Measurements from ENCODE around the gene COLEC12.

- TF ChIP-seq RAD21 (IDR thresholded peaks at IDR 0.05; ENCODE audit: low read depth) (no peak), MAX (IDR thresholded peaks at IDR 0.05) (no peak), USF1 (IDR thresholded peaks at IDR 0.05) (no peak), TAF1 (IDR thresholded peaks at IDR 0.05; ENCODE audit: low read depth) (no peak), CREB1 (IDR thresholded peaks at IDR 0.05; ENCODE audit: low read depth) (no peak), REST (IDR thresholded peaks at IDR 0.05; ENCODE audit: low read depth) (no peak), NFIC (IDR thresholded peaks at IDR 0.05) (no peak)
These were observed 26.7 kb downstream of the COLEC12 start for GRCh38 chr18:473802-474201.
